Urinary bladder (tissue), 4 donors: Measurements from ENCODE around the gene PEMT. TPM values are rescaled to one million over a fixed set of nuclear protein-coding genes. Genes with fewer than 3 reads are reported as not detected.

ENCODE experiments used
- DNase-seq: peaks from one replicate; pipeline ENCODE4 v3.0.0-alpha.2; 2015; ENCODE audit errors: extremely low spot score
- H3K27ac ChIP-seq: one replicate; pipeline ENCODE4 v1.5.1; 2013; ENCODE audit warnings: low read depth, mild to moderate bottlenecking, moderate library complexity
- H3K36me3 ChIP-seq: one replicate; pipeline ENCODE4 v1.6.1; 2013; ENCODE audit warnings: mild to moderate bottlenecking, moderate library complexity; ENCODE audit not compliant: insufficient read depth
- H3K4me1 ChIP-seq: one replicate; pipeline ENCODE4 v1.6.1; 2013; ENCODE audit warnings: mild to moderate bottlenecking, moderate library complexity; ENCODE audit not compliant: insufficient read depth
- H3K4me3 ChIP-seq: one replicate; pipeline ENCODE4 v1.5.1; 2013; ENCODE audit warnings: low read depth, low read length
- WGBS: extraction: QIAGEN DNeasy Blood & Tissue Kit; methylation state at CpG from one replicate; pipeline ENCODE4 v1.1.7; 2013; 5-methylcytosine and 5-hydroxymethylcytosine counted together
- polyA plus RNA-seq: library from polyadenylated mRNA; stranded (reverse); fragments of 200-250 nt; gene quantifications from one replicate; pipeline ENCODE4 v1.2.3, GENCODE V29; 2013
- total RNA-seq: library from RNA; depleted of rRNA; stranded (reverse); fragments of >200 nt; gene quantifications from one replicate; pipeline ENCODE4 v1.2.3, GENCODE V29; 2014
- donor health status: healthy with polysubstance abuse.
- donor health status: healthy.

PEMT gene
- total and polyA plus RNA-seq, 2 donors, result 10.9 to 36.2 TPM

DNA sequence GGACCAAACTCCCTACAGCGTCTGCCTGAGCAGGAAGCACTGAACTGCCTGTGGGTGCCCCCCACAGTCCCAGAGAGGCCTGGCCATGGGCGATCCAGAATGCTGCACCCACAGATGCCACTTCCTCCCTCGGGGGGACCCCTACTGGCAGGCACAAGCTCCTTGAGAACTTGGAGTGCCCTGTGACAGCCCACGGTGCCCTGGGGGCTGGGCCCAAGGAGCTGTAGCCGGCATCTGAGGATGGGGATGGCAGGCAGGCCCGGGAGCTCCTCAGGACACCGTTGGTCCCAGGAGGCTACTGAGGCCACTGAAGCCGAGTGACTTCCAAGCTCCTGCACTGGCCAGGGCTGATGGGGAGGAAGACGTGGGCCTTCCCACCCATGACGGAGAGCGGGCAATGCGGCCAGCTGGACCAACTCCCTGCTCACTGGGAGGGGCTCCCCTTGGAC, 80.2 kb downstream of the PEMT start:
- DNase-seq, result no peak
- Histone ChIP-seq H3K4me3 (no peak overlapping the region), H3K36me3 (no peaks in the 10 kb centered on the region), H3K4me1 (no peaks in the 10 kb centered on the region), H3K27ac (no peak overlapping the region)
- 84% methylated on average over 12 of the region's 12 CpGs for WGBS

DNA sequence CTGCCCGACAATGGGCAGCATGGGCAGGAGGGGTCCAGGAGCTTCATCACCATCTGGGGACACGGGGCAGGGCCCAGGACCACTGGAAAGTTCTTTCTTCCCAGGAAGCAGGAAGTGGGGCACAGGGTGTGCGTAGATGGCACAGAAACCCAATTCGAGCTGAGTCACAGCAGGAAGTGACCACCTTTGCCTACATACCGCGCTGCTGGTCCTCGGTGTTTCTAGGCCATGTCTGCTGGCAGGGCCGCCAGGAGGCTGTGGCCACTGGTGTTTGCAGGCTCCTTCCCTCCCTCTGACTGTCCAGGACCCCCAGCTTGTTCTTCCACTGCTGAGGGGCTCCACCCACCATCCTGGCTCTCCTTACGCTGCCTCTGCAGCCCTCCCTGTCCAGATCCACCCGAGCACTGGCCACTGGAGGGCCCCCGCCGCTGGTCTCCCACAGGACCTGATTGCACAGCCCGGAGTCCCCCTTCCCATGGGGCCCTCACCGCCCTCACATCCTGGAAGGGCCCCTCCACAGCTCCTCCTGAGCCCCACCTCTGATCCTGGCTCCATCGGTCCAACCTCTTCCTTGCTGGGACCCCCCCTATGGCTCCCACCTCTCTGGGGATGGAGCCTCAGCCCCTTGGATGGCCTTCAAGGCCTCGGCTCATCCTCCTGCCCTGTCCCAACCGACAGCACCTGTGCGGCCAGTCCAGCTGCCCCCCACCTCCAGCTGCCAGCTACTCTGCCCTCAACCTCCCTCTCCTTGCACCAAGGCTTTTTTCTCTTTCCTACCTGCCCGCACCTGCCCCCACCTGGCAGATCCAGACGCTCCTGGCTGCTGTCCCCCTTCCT, 80.8 kb downstream of the PEMT start:
- WGBS, result 90% methylated on average over 20 of the region's 20 CpGs
- Histone ChIP-seq H3K36me3 (no peaks in the 10 kb centered on the region), H3K4me1 (no peaks in the 10 kb centered on the region), H3K4me3 (no peak overlapping the region), H3K27ac (no peak overlapping the region)
- no peak for DNase-seq

DNA sequence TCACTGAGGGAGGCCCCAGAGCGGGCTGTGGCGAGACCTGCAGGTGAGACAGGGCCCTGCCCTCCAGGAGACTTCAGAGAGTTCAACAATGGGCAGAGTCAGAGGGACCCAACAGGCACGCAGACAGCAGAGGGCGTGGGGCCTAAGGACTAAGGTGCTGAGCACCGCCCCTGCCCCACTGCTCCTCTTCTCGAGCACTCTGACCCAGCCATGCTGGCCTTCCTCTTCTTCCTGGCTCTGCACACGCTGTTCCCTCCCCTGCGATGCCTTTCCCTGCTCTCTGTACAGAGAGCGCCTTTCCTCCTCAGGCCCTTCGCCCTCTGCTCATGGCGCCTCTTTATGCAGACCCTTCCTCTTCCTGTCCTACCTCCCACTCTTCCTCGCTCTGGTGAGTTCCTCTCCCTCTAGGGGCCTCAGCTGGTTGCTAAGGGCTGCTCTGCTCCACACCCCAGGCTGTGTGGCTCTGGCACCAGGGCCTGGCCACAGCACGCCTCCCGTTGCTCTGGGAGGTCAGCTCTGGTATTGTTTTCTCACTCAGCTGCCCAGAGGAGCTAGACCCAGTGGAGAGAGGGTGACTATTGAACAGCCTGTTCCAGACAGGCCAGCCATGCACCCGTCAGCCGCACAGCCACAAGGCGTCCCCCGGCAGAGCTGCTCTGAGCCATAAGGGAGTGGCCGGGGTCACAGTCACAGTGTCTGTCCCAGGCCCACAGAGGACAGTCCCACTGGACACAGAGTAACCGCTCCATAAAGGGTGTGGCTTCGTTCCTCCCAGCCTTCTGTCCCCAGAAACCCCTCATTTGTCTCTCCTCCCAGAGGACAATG, 81.7 kb downstream of the PEMT start:
- DNase-seq, result no peak
- Histone ChIP-seq H3K4me1 (no peaks in the 10 kb centered on the region), H3K27ac (no peak overlapping the region), H3K36me3 (no peaks in the 10 kb centered on the region), H3K4me3 (no peak overlapping the region)
- 91% methylated on average over 21 of the region's 21 CpGs for WGBS

DNA sequence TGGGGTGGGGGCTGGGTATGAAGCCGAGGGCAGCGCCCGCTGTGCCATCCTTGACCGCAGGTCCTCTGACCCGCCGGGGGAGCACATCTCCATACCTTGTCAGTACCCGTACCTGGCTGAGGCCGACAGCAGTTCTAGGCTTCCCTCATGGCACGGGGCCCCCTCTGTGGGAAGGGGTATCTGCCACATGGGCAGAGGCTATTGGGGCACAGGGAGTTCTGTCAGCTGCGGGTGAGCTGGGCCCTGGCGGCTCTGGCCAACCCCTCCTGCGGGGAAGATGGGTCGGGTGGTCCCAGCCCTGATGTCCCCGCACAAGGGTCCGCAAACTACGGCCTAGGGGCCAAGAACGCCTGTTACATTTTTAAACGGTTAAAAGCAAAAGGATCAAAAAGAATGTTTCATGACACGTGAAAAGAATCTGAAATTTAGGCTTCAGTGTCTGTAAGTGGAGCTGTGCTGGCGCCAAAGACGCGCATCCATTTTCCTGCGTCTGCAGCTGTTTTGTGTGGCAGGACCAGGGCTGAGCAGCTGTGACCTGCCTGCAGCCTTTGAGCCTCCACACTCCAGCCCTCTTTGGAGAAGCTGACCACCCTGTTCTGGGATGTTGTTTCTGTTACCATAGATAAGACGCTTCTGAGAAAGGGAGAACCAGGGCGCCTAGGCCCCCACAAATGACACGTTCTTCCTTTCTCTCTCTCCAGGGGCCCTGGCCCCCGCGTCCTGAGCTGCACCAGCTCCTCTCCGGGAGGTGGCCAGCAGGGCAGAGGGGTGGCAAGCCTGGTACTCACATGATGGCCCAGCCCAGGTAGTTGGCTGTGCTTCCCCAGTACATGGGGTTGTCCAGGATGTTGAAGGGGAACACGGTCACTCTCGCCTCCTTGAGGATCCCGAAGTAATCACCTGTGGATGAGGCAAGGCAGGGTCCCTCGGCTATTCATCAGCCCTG, 82.6 kb downstream of the PEMT start:
- H3K27ac ChIP-seq, result no peak overlapping the region
- no peak for DNase-seq
- WGBS, result 91% methylated on average over 33 of the region's 33 CpGs
- H3K4me1 ChIP-seq, result no peaks in the 10 kb centered on the region
- no peaks in the 10 kb centered on the region for H3K36me3 ChIP-seq
- no peak overlapping the region for H3K4me3 ChIP-seq

DNA sequence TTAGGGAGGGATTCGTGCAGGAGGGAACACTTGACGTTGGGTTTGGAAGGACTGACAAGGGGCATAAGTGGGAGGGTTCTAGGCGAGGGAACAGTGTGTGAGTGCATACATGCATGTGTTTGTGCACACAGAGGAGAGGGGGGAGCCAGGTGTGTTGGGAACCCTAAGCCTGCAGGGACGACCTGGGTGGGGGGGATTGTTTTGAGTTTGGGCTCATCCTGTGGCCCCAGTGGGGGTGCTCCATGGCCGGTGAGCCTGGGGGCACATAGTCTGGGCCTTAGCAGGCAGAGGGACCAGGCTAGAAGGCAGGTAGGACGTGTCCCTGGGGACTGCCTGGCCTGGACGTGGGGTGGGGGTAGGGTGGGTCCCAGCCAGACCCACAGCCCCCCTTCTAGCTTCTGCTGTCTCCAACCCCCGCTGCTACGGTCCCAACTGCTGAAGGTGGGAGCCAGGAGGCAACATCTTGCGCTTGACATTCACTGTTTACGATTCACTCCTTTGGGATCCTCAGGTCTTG, 83.4 kb downstream of the PEMT start:
- H3K4me1 ChIP-seq, result no peaks in the 10 kb centered on the region
- H3K4me3 ChIP-seq, result no peak overlapping the region
- no peak for DNase-seq
- WGBS, result 93% methylated on average over 11 of the region's 11 CpGs
- no peak overlapping the region for H3K27ac ChIP-seq
- H3K36me3 ChIP-seq, result no peaks in the 10 kb centered on the region

DNA sequence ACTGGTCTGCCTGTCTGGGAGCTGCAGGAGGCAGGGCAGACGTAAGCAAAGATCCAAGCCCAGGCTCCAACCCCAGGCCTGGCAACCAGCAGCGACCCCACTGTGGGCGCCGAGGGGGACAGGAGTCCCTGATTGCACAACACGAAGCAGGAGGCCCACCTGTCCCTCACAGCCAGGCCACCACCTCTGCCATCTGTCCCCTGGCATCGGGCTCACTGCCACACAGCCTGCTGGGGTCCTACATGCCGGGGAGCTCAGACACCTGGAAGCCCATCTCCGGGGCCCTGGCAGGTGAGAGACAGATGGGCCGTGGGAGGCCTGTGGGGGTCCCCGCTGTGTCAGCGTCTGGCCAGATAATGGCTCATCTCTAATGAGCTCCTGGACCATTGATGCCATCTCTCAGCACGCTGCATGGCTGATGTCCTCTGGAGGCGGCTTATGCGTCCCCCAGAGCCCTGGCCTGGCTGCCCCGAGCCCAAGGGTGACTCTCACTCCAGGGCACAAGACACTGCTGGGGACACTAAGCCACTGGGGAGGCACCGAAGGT, 84.0 kb downstream of the PEMT start:
- Histone ChIP-seq H3K27ac (no peak overlapping the region), H3K4me1 (no peaks in the 10 kb centered on the region), H3K4me3 (no peak overlapping the region), H3K36me3 (no peaks in the 10 kb centered on the region)
- DNase-seq, result no peak
- 92% methylated on average over 16 of the region's 16 CpGs for WGBS

DNA sequence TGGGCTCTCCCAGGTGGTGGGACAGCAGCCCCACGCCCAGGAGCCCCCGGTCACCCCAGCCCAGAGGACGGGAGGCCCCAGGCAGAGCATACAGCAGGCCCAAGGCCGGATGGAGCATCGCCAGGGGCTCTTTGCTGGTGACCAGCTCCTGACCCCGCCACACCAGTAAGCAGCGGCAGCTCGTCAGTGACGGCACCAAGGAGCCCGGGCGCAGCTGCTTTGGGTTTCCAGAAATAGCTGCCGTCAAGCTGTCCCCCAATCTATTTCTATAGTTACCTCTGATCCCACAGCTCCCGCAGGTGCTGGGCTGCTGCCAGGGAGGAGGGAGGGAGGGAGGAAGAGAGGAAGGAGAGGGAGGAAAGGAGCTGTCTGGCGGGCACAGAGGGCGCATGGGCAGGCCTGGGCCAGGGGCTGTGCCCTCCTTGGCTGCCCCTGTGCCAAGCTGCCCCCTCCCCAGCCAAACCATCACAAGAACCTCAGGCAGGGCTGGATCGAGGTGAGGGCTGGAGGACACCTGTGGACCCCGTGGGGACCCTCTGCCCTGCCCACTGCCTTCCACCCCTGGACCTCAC, 84.5 kb downstream of the PEMT start:
- 77% methylated on average over 17 of the region's 17 CpGs for WGBS
- Histone ChIP-seq H3K36me3 (no peaks in the 10 kb centered on the region), H3K4me1 (no peaks in the 10 kb centered on the region), H3K4me3 (no peak overlapping the region), H3K27ac (no peak overlapping the region)
- DNase-seq, result no peak

DNA sequence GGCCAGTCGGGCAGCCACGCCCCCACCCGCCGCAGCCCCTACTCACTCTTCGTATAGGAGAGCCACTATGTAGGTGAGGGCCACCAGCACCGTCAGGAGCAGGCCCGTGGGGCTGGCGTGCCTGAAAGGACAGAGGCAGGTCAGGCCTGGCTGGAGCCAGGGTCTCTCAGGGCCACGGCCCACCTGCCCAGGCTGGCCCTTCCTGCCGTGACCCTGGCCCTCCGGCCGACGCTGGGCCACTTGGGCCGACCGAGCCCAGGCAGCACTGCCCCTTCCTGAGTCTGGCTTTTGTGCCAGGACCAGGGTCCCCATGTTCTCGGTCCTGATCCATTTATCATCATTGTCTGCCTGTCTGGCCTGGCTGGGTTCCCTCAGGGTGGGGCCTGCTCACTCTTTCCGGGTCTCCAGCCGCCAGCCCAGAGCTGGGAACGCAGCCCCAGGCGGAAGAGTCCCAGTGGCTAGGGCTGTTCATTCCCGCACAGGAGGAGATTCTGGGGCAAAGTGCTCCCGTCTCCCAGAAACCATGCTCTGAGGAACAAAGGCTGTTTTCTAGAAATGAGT, 85.2 kb downstream of the PEMT start:
- WGBS, result 82% methylated on average over 22 of the region's 22 CpGs
- H3K36me3 ChIP-seq, result no peaks in the 10 kb centered on the region
- H3K27ac ChIP-seq, result no peak overlapping the region
- no peak overlapping the region for H3K4me3 ChIP-seq
- H3K4me1 ChIP-seq, result no peaks in the 10 kb centered on the region
- DNase-seq, result no peak

DNA sequence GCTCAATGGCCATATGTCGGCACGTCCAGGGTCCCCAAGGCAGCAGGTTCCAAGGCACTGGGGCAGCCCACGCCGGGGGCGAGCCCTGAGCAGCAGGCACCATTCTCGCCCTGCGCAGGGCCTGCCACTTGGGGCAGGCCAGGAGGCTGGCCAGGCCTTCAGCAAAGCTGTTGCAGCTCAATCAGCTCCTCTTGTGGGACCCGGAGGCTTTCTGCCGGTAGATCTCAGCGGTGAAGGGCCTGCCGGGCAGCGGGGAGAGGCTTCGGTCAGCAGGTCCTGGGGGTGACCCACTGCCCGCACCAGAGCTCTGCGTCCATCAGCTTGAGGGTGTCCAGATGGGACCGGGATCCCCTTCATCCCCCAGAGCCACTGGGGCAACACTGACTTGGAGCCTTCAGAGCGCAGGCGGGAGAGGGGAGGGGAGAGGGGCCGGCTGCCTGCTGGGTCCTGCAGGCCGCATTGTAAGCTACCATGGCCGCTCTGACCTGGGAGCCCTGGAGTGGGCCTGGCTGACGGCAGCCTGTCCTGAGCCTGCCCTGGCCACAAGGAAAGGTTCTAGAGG, 85.8 kb downstream of the PEMT start:
- Histone ChIP-seq H3K4me3 (no peak overlapping the region), H3K36me3 (no peaks in the 10 kb centered on the region), H3K4me1 (no peaks in the 10 kb centered on the region), H3K27ac (no peak overlapping the region)
- 94% methylated on average over 22 of the region's 22 CpGs for WGBS
- no peak for DNase-seq

DNA sequence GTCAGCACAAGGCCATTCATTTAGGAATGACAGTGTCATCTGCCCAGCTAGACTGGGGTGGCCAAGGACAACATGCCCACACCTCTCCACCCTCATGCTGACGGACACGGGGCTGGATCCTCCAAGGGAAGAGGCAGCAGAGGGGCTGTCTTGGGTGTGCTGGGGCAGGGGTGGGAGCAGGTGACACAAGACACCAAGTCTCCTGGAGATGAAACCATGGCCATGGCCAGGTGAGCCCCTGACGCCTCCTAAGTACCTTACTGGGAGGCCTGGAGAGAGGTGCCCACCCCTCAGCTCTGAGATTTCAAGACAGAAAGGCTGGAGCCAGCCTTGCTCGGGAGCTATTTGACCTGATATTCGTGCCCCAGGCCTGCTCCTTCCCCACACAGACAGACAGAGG, 86.4 kb downstream of the PEMT start:
- H3K4me3 ChIP-seq, result no peak overlapping the region
- H3K4me1 ChIP-seq, result no peaks in the 10 kb centered on the region
- DNase-seq, result no peak
- WGBS, result 92% methylated on average over 5 of the region's 5 CpGs
- H3K27ac ChIP-seq, result no peak overlapping the region
- H3K36me3 ChIP-seq, result no peaks in the 10 kb centered on the region

DNA sequence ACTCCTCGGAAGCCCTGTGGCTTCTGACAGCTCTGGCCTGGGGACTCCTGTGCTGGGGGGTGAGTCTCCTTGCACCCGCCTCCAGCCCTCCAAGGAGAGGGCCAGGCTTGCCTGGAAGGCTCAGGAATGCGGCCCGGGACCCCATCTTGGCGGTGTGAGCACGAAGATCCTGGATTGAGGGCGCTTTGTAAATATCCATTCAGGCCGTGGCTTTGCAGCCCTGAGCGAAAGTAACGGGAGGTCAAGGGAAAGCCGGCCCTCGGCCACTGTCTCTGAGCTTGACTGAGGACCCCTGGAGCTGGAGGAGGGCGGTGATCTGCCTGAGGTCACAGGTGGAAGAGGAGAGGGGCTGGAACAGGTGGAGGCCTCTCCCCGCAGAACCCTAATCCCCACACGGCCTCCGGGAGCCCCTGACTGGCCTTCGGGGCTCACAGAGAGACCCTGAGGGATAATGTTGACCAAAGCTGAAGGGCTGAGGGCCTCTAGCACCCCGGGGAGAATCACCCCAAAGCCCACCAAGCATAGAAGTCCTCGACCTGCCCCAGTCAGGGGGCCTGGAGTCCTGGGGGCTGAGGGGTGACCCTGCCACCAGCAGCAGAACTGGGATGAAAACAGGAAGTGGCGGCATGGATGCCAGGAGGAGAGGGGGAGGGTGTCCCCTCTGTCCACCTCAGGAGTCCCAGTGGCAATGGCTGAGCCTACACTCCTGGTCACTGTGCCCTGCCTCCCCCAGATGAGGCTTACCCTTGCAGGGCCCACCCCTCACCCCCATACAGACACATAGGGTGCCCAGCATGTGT, 87.0 kb downstream of the PEMT start:
- Histone ChIP-seq H3K27ac (no peak overlapping the region), H3K4me3 (no peak overlapping the region), H3K4me1 (no peaks in the 10 kb centered on the region), H3K36me3 (no peaks in the 10 kb centered on the region)
- 79% methylated on average over 20 of the region's 20 CpGs for WGBS
- DNase-seq, result no peak
